Cardiac fibroblast (primary cell): ENCODE results near the gene STK32B.
"Not testable (repeated sequence)": the region's sequence is repeated elsewhere in the genome, so short reads cannot be mapped to it uniquely, and the experiment has no call there.

ENCODE experiments used
- DNase-seq, 2 donors: peaks; one replicate each; pipeline versions ENCODE4 v3.0.0 to v3.0.0-alpha.2; 2010; ENCODE audit warnings: low read depth in 2 of 2
- H3K4me3 ChIP-seq, 2 donors: replicated peaks in 1 of 2; 1 replicate in 1 of 2; 2 replicates in 1 of 2; pipeline ENCODE4 v1.5.1; 2011; ENCODE audit warnings: low read depth in 2 of 2, low read length in 2 of 2, mild to moderate bottlenecking in 2 of 2, moderate library complexity in 1 of 2
- TF ChIP-seq, protein P1 (sequence below): IDR thresholded peaks from one replicate; pipeline ENCODE4 v1.5.1; 2011; ENCODE audit warnings: low read depth, mild to moderate bottlenecking, low read length, inconsistent platforms

The STK32B gene

DNA sequence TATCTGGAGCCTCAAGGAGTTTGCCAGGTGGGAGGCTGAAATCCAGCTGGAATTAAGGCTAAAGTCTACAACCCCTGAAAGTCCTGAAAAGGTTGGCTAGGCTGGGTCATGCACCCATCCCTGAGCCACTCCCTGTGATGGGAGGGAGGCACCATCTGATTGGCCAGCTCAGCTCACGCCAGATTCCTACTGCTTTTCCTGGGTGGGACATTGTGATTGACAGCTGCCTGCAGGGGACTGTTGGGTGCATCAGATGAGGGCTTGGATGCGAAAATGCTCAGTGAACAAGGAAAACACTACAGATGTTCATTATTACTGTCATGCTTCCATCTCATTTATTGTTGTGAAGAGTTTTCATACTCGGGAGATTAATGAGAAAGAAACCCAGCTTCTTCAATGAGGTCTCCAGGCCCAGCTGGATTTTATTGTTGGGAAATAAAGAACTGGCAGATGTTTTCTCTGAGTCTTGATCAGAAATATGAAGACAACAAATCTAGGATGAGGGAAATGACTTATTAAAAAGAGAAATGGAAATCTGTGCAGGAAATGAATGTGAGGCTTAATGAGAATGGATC lies 185.9 kb downstream of the STK32B start:
- H3K4me3 ChIP-seq = no peak overlapping the region
- TF ChIP-seq, protein P1, sequence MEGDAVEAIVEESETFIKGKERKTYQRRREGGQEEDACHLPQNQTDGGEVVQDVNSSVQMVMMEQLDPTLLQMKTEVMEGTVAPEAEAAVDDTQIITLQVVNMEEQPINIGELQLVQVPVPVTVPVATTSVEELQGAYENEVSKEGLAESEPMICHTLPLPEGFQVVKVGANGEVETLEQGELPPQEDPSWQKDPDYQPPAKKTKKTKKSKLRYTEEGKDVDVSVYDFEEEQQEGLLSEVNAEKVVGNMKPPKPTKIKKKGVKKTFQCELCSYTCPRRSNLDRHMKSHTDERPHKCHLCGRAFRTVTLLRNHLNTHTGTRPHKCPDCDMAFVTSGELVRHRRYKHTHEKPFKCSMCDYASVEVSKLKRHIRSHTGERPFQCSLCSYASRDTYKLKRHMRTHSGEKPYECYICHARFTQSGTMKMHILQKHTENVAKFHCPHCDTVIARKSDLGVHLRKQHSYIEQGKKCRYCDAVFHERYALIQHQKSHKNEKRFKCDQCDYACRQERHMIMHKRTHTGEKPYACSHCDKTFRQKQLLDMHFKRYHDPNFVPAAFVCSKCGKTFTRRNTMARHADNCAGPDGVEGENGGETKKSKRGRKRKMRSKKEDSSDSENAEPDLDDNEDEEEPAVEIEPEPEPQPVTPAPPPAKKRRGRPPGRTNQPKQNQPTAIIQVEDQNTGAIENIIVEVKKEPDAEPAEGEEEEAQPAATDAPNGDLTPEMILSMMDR = no peak
- DNase-seq = no peak

DNA sequence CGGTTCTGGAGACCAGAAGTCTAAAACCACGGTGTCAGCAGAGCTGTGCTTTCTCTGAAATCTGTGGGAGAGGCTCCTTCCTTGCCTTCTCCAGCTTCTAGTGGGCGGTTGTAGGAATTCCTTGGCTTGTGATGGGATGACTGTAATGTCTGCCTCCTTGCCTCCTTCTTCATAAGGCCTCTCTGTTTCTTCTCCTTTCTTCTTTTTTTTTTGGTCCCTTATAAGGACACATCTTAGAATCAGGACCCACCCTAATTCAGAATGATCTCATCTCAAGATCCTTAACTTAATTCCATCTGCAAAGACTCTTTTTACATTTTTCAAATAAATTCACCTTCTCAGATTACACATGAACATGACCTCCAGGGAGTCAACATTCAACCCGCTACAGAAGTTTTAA lies 186.9 kb downstream of the STK32B start:
- TF ChIP-seq, protein P1 = no peak
- no peak for DNase-seq
- no peak overlapping the region for H3K4me3 ChIP-seq

DNA sequence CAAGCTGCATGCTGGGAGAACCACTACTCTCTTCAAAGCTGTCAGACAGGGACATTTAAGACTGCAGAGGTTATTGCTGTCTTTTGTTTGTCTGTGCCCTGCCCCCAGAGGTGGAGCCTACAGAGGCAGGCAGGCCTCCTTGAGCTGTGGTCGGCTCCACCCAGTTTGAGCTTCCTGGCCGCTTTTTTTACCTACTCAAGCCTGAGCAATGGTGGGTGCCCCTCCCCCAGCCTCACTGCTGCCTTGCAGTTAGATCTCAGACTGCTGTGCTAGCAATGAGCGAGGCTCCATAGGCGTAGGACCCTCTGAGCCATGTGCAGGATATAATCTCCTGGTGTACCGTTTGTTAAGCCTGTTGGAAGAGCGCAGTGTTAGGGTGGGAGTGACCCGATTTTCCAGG lies 195.8 kb downstream of the STK32B start:
- not testable (repeated sequence) for H3K4me3 ChIP-seq, DNase-seq

DNA sequence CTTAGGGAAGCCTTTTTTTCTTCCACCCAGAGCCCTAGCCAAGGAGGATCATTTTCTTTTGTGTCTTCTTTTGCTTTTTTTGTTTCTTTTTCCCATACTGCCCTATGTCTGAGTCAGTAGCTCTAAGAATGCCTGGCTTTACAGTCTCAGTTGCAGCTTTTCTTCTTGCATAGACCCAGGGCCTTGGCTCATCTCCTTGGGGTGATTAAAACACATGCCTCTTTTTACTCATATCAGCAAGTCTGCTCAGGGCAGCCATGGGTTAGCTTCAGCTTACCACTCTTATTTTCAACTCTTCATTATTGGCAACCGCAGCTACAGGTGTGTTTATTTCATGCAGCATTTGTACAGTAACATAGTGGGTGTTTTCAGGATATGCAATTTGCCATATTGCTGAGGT lies 196.5 kb downstream of the STK32B start:
- no peak overlapping the region for H3K4me3 ChIP-seq
- TF ChIP-seq, protein P1 = no peak
- no peak for DNase-seq

DNA sequence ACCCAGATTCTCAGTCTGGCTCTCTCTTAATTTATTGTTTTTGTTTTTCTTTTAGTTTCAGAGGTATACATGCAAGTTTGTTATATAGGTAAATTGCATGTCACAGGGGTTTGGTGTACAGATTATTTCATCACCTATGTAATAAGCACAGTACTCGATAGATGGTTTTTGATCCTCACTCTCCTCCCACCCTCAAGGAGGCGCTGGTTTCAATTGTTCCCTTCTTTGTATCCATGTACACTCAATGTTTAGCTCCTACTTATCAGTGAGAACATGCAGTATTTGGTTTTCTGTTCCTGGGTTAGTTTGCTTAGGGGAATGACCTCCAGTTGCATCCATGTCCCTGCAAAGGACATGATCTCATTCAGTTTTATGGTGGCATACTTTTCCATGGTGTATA lies 198.4 kb downstream of the STK32B start:
- H3K4me3 ChIP-seq = no peak overlapping the region
- DNase-seq = no peak
- TF ChIP-seq, protein P1 = no peak

DNA sequence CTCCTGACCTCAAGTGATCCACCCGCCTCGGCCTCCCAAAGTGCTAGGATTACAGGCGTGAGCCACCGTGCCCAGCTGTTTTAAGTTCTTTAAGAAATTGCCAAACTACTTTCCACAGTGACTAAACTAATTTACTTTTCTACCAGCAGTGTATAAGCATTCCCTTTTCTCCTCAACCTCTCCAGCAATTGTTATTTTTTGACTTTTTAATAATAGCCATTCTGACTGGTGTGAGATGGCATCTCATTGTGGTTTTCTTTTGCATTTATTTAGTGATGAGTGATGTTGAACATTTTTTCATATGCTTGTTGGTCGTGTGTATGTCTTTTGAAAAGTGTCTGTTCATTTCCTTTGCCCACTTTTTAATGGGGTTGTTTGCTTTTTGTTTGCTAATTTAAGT lies 199.3 kb downstream of the STK32B start:
- not testable (repeated sequence) for DNase-seq, H3K4me3 ChIP-seq

DNA sequence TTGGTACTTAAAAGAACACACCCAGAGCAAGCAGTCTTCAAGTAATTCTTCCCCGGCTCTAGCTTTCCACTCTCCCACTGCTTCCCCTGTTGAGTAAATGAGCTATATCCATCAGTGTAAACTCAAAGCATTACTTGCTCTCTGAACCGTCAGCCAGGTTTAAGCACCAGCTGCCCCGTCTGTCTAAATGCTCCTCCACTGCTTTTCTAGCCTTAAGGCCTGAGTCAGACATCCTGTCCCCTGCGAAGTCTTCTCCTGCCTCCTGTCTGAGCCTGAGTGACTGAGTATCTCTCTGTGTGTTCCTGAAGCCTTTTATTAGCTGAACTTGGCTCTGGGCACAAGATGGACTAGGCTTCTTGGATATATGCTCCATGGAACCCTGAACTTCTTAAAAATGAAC lies 205.1 kb downstream of the STK32B start:
- TF ChIP-seq, protein P1 = no peak
- no peak for DNase-seq
- H3K4me3 ChIP-seq = no peak overlapping the region

DNA sequence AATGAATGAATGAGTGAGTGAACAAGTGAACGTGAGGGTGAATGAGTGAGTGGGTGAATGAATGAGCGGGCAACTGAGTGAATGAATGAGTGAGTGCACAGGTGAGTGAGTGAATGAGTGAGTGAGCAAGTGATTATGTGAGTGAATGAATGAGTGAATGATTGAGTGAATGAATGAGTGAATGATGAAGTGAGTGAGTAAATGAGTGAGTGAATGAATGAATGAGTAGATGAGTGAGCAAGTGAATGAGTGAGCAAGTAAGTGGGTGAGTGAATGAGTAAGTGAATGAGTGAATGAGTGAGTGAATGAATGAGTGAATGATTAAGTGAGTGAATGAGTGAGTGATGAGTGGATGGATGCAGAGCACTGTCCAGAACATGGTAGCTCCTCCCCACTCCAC lies 205.8 kb downstream of the STK32B start:
- TF ChIP-seq, protein P1 = no peak
- no peak for DNase-seq
- no peak overlapping the region for H3K4me3 ChIP-seq
